Measurements from ENCODE around the gene RPUSD1.

Gene RPUSD1

GRCh38 chr16:752007-752312, 36.2 kb downstream of the RPUSD1 start:
- TF ChIP-seq CTCF (conservative IDR thresholded peaks at IDR 0.05; ENCODE audit: low read depth, low read length): no peak
- DNase-seq (ENCODE audit: low read depth): no peak
- no peak overlapping the region for H3K4me3 ChIP-seq (ENCODE audit: low read length)

- TF ChIP-seq CTCF (conservative IDR thresholded peaks at IDR 0.05; ENCODE audit: low read depth, low read length): no peak
- H3K4me3 ChIP-seq (ENCODE audit: low read length): no peak overlapping the region
- DNase-seq (ENCODE audit: low read depth): no peak
Observed at GRCh38 chr16:751152-752006, 36.8 kb downstream of the RPUSD1 start.

GRCh38 chr16:750485-750884, 37.7 kb downstream of the RPUSD1 start:
- no peak overlapping the region for H3K4me3 ChIP-seq (ENCODE audit: low read length)
- no peak for DNase-seq (ENCODE audit: low read depth)
- TF ChIP-seq CTCF (conservative IDR thresholded peaks at IDR 0.05; ENCODE audit: low read depth, low read length): no peak

GRCh38 chr16:749010-749409, 39.2 kb downstream of the RPUSD1 start:
- no peak for TF ChIP-seq CTCF (conservative IDR thresholded peaks at IDR 0.05; ENCODE audit: low read depth, low read length)
- DNase-seq (ENCODE audit: low read depth): no peak
- H3K4me3 ChIP-seq (ENCODE audit: low read length): no peak overlapping the region

- DNase-seq (ENCODE audit: low read depth): no peak
- no peak for TF ChIP-seq CTCF (conservative IDR thresholded peaks at IDR 0.05; ENCODE audit: low read depth, low read length)
- H3K4me3 ChIP-seq (ENCODE audit: low read length): no peak overlapping the region
Observed at GRCh38 chr16:747978-748746, 40.0 kb downstream of the RPUSD1 start.

- no peak for DNase-seq (ENCODE audit: low read depth)
- H3K4me3 ChIP-seq (ENCODE audit: low read length): no peak overlapping the region
- TF ChIP-seq CTCF (conservative IDR thresholded peaks at IDR 0.05; ENCODE audit: low read depth, low read length): no peak
Observed at GRCh38 chr16:746637-747036, 41.5 kb downstream of the RPUSD1 start.

- no peak overlapping the region for H3K4me3 ChIP-seq (ENCODE audit: low read length)
- DNase-seq (ENCODE audit: low read depth): no peak
- peak; percentile 67 for TF ChIP-seq CTCF (conservative IDR thresholded peaks at IDR 0.05; ENCODE audit: low read depth, low read length)
Observed at GRCh38 chr16:745739-746138, 42.4 kb downstream of the RPUSD1 start.
